G401 (cell line): ENCODE results near the gene MCM5. TPM values are rescaled to one million over a fixed set of nuclear protein-coding genes. Genes with fewer than 3 reads are reported as not detected.
"Not testable (repeated sequence)": the region's sequence is repeated elsewhere in the genome, so short reads cannot be mapped to it uniquely, and the experiment has no call there.

ENCODE experiments used
- DNase-seq: peaks from one replicate; pipeline ENCODE4 v3.0.0-alpha.2; 2015; ENCODE audit warnings: low spot score
- in situ Hi-C: cut with HindIII; loops from 2 replicates; pipeline ENCODE4 v1.10.0; 2016; ENCODE audit warnings: low sequenced_read_pairs, mixed read lengths
- total RNA-seq: library from RNA; depleted of rRNA; stranded (reverse); fragments of >200 nt; shearing (Covaris generic); gene quantifications from 2 replicates; pipeline ENCODE4 v1.2.3, GENCODE V29; 2014; rRNA removed

MCM5 gene
- total RNA-seq: 131 and 200 TPM in 2 replicates

GRCh38 chr22:35399678-35400500 is at the start of gene MCM5:
MCM5 (plus strand) TSS chr22:35400140; CDS start chr22:35400439, 299 bp downstream.
- DNase-seq: peak; percentile 97
- in situ Hi-C loops: no loop called here

GRCh38 chr22:35350539-35351503 is 49.1 kb upstream of the MCM5 start:
- peak; percentile 94 for DNase-seq
- in situ Hi-C loops: no loop called here

GRCh38 chr22:35352214-35353111 is 47.5 kb upstream of the MCM5 start:
- in situ Hi-C loops: no loop called here
- peak; percentile 29 for DNase-seq

- in situ Hi-C loops: no loop called here
- DNase-seq: no peak
These were observed 46.6 kb upstream of the MCM5 start for GRCh38 chr22:35353318-35353717.

- in situ Hi-C loops: no loop called here
- no peak for DNase-seq
These were observed 45.9 kb upstream of the MCM5 start for GRCh38 chr22:35354068-35354467.

GRCh38 chr22:35357883-35358621 is 41.9 kb upstream of the MCM5 start:
- DNase-seq: no peak
- in situ Hi-C loops: no loop called here

GRCh38 chr22:35359380-35360065 is 40.4 kb upstream of the MCM5 start:
- DNase-seq: no peak
- in situ Hi-C loops: no loop called here

GRCh38 chr22:35361001-35361558 is 38.9 kb upstream of the MCM5 start:
- in situ Hi-C loops: no loop called here
- no peak for DNase-seq

GRCh38 chr22:35363566-35364086 is 36.3 kb upstream of the MCM5 start:
- in situ Hi-C loops: no loop called here
- DNase-seq: no peak

- DNase-seq, in situ Hi-C loops: not testable (repeated sequence)
These were observed 35.7 kb upstream of the MCM5 start for GRCh38 chr22:35364230-35364629.

GRCh38 chr22:35367331-35367886 is 32.5 kb upstream of the MCM5 start:
- no peak for DNase-seq
- in situ Hi-C loops: no loop called here

GRCh38 chr22:35368386-35368785 is 31.6 kb upstream of the MCM5 start:
- in situ Hi-C loops: no loop called here
- DNase-seq: no peak

- in situ Hi-C loops: no loop called here
These were observed 29.9 kb upstream of the MCM5 start for GRCh38 chr22:35369996-35370395.

GRCh38 chr22:35373781-35374180 is 26.2 kb upstream of the MCM5 start:
- DNase-seq: no peak
- in situ Hi-C loops: no loop called here

More at GRCh38 chr22:35369996-35370395, 29.9 kb upstream of the MCM5 start:
- DNase-seq: no peak

- no peak for DNase-seq
- in situ Hi-C loops: no loop called here
These were observed 24.9 kb upstream of the MCM5 start for GRCh38 chr22:35375031-35375430.

- in situ Hi-C loops: no loop called here
- no peak for DNase-seq
These were observed 24.4 kb upstream of the MCM5 start for GRCh38 chr22:35375526-35375925.
